Ammon's horn (tissue), 1 donor: ENCODE data around the gene AOPEP.
"Not testable (repeated sequence)": the region's sequence is repeated elsewhere in the genome, so short reads cannot be mapped to it uniquely, and the experiment has no call there.

Experiments used
- DNase-seq: peaks from one replicate; pipeline ENCODE4 v3.0.0-alpha.2; 2016; ENCODE audit warnings: low spot score

The AOPEP gene

DNA sequence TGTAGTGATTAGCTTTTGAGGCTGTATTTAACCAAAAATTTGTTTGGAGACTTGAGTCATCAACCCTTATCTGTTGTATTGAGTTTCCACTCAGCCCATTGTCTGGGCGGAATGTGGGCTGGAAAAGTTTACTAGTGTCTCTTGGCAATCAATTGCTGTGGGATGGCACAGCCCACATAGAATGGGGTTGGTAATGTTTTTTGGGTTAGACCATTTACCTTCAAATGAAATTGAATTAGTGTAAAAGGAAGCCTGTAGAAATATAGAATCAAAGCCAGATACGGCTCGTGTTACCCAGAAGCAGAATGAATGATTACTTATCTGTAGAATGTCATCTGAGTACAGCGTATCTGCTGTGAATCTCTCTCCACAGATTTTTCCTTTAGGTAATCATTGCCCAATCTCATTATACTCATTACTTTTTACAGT, 142.9 kb downstream of the AOPEP start:
- DNase-seq = no peak

DNA sequence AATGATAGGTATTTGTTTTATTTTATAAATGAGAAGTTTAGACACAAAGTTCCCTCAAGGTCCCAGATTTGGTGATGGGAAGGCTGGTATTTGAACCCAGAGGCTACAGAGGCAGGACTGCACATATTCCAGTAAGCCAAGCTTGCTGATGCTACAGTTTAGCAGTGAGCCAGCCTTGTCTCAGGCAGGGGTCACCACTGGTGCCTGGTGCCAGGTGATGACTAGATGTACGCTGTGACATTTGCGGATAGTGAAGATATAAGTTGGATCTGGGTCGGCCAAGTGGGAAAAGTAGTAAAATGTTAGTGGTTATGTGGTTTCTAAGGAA, 143.9 kb downstream of the AOPEP start:
- no peak for DNase-seq

- no peak for DNase-seq
These were observed 144.5 kb downstream of the AOPEP start for GRCh38 chr9:94870793-94871558.

- no peak for DNase-seq
These were observed 145.8 kb downstream of the AOPEP start for GRCh38 chr9:94872083-94872833.

- DNase-seq = no peak
These were observed 146.5 kb downstream of the AOPEP start for GRCh38 chr9:94872891-94873511.

DNA sequence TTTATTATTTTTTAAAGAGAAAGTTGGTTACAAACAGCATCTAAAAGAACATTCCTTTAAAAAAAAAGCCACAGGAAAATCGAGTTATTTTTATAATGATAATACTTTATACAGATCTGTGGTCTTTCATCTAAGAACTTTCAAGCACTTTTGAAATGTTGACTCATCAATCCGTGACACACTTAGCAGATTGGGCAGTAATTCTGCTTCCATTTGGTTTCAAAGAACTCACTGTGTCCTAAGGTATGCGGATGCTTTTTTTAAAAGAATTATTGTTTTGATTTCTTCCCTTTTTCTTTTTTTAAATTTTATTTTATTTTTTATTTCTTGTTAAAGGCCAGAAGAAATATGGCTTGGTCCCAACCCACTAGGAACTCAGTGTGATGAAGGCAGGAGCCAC, 147.8 kb downstream of the AOPEP start:
- no peak for DNase-seq

- DNase-seq = no peak
These were observed 149.0 kb downstream of the AOPEP start for GRCh38 chr9:94875300-94876020.

DNA sequence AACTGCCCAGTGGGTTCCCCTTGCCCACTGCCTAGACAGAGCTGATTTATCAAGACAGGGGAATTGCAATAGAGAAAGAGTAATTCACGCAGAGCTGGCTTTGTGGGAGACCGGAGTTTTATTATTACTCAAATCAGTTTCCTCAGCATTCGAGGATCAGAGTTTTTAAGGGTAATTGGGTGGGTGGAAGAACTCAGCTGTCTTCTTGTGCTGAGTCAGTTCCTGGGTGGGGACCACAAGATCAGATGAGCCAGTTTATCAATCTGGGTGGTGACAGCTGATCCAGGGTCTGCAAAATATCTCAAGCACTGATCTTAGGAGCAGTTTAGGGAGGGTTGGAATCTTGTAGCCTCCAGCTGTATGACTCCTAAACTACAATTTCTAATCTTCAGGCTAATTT, 152.3 kb downstream of the AOPEP start:
- not testable (repeated sequence) for DNase-seq

- DNase-seq = no peak
These were observed 152.7 kb downstream of the AOPEP start for GRCh38 chr9:94879230-94879629.

DNA sequence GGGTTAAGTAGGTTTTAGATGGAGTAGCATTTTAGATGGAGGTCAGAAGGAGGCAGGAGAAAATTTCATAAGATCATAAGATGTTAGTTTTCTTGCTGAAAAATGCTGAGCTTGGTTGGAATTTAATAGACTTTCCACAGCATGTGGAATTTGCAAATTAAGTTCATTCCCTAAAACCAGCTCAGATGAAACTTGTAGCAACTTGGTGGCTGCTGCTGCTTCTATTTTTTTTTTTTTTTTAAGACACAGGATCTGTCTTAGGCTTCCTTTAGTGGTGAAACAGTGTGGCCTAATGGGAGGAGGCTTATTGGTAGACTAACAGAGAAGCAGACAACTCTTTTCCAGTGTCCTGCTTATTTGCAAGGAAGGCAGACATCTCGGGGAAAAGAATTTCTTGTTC, 154.5 kb downstream of the AOPEP start:
- DNase-seq = no peak

DNA sequence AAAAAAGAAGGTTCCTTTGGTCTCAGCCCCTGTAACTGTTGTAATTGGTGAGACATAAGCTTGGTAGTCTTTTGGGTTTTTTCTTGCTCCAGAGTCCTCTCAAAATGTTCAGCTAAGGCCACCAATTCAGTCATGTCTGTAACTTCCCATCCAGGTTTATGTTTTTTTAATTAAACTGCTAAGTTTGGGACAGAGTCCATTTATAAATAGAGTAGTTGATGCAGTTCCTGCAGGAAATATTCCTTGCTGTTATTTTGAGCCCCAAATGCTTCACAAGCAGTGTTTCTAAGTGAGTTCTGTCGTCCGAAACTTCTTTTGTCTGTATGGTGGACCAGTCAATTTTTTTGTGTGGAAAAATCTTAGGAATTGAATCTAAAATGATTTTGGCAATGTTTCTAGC, 155.0 kb downstream of the AOPEP start:
- no peak for DNase-seq

- DNase-seq = no peak
These were observed 155.4 kb downstream of the AOPEP start for GRCh38 chr9:94881940-94882339.

DNA sequence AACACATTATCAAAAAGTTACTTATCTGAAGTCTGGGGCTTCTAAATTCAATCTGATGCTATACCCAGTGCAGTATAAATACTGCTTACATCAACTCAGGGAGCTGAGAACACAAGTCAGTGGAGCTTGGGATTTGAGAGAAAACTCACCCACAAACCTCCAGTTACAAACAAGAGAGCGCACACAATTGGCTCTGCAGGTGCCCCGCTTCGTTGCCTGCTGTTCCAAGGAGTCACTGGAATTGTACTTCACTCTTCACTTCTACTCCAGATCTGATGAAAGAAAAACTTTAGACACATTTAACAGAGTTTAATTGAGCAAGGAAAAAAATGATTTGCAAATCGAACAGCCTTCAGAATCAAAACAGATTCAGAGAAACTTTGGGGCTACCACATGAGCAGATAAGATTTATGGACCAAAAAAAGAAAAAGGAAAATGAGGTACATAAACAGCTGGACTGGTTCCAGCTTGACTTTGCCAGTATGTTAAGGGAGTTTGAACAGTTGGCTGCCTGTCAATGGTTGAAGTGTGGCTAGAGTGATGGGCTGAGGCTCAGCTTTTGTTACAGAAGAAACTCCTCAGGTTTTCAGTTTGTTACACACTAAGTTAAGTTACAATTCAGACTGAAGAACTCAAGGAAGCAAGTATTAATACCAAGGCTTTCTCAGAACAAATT, 156.6 kb downstream of the AOPEP start:
- DNase-seq = no peak

DNA sequence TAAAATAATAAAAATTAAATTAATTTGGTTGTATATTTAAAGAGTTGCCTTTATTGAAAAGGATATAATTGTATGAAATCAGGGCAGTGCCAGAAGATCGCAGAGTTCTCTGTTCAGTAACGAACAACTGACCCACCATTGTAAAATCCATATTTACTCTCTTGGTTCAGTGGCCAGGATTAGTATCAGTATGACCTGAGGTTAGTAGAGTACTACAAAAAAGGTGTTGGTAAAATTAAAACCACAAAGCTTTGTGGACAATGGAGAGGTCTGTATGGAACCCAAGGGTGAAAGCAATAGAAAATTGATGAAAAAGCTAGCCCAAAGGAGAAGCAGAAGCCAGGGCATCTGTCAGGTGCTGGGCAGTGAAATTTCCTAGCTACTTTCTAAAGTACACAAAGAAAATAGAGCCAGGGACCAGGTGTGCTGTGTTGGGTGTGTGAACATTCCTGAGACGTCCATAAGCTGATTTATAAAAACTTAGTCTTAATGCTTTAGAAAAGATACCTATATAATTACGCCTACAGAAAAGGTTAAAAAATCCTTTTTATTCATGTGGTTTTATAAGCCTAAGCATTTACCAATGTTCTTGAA, 159.5 kb downstream of the AOPEP start:
- no peak for DNase-seq

DNA sequence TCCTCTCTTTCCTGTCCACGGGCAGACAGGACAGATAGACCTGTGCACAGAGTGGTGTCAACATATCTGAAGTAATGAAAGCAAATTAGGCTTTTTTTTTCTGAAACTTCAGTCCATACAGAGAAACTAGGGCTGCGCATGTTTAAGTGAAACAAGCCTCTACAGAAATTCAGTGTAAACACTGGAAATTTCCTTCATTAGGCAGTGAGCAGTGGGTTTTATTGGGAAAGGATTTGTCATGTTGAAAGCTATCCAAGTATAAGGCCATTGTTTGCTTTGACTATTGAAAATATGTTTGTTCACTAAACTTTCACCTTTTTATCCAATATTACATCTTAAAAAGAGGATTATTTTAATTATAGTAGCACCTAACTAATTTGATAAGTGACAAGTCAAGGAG, 161.2 kb downstream of the AOPEP start:
- DNase-seq = no peak

- DNase-seq = no peak
These were observed 162.3 kb downstream of the AOPEP start for GRCh38 chr9:94888775-94889174.

DNA sequence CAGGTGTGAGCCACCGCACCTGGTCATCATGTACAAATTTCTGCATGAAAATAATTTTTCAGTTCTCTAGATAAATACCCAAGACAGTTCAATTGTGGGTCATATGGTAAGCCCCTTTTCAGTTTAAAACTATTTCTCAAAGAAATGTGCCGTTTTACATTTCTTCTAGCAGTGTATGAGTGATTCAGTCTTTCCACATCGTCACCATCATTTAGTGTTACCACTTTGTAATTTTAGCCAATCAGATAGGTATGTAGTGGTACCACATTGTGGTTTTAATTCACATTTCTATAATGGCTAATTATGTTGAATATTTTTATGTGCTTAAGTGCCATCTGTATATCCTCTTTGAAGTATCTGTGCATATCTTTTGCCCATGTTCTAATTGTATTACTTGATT, 163.1 kb downstream of the AOPEP start:
- no peak for DNase-seq

DNA sequence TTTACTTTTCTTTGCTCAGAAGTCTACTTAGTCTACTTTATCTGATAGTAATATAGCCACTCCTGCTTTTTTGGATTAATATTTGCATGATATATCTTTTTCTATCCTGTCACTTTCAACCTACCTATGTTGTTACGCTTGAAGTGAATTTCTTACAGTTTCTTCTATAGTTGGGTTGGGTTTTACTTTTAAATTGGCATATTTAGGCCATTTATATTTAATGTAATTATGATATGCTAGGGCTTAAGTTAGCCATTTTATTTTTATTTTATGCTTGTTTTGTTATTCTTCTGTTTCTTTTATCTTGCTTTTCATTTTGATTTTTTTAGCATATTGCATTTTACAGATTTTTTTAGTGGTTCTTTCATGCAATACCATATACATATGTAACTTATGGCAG, 164.7 kb downstream of the AOPEP start:
- no peak for DNase-seq

DNA sequence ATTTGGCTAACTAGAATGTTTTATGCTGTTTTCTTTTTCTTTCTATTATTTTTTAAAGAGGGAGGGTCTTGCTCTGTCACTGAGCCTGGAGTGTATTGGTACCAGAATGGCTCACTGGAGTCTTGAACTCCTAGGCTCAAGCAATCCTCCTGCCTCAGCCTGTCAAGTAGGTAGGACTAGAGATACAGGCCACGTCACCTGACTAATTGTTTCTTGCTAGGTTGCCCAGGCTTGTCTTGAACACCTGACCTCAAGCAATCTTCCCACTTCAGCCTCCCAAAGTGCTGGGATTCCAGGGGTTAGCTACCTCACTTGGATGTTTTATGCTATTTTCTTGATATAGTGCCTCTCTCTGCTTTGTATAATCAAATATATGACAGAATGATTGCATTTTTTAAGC, 166.2 kb downstream of the AOPEP start:
- no peak for DNase-seq

DNA sequence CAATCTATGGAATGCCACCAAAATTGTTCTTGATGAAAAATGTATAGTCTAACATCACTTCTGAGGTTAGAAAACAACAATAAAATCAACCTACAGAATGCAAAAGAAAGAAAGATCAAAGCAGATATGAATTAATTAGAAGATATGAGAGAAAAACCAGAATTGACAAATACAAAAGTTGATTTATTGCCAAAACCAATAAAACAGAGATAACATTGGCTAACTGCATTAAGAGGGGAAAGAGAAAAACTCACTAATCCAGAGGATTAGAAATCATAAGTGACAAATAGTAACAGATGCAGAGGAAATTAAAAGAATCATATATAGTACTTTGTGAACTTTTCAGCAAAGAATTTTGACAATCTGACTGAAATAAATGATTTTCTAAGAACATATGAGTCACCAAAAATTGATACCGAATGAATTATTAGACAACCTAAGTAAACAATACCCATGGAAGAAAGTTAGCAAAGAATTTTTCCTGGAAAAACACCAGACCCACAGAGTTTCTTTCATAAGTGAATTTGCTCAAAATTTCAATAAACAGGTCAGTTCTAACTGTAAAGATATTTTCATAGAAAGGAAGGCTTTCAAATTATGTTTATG, 167.7 kb downstream of the AOPEP start:
- DNase-seq = no peak

GRCh38 chr9:94895668-94896067, 169.2 kb downstream of the AOPEP start:
- DNase-seq = no peak
